NCI-H2171 treated with DMSO at 0.1 percent for 48 hours (cell line): ENCODE data around the gene NCKAP5.

Source experiments
- DNase-seq: peaks from one replicate; lab custom pipeline; 2025; lab: John Stamatoyannopoulos, UW

Gene NCKAP5

DNA sequence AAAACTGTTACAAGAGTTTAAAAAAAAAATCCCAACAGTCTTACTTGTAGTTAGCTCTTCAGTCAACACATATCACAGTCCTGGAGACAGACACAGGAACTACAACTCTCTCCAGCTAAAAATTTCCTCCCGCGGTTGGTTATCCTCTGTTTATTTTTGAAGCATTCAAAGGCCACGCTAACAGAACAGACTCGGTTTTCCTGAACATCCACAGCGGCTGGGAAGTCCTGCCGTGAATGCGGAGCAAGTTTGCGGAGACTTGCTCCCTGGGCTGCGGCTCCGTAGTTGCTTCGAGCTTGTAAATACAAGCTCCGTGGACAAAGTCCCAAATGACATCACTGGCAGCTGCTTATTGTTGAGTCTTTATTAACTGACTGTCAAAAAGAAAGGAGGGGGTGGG, at the start of gene NCKAP5:
Gene NCKAP5 (minus strand): TSS at position 292 of the 400 bp plus-strand sequence. CDS start 50,937 bp downstream, outside the sequence.
- DNase-seq = no peak

DNA sequence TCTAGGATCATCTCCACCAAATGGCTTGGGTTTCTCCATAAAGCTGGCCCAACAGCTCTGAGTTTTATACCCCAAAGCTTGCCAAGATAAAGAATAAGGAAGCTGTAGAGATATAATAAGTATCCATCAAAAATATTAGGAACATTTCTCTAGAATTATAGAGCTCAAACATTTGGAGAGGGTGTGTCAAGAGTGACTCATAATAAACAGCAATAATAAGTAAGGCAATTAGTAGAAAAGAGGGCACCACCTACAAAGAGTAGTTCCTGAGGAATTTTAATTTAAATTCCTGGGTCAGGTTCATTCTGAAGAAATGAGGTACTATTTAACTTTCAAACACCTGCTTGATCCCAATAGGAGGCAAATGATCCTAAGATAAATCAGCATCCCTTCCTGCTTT, 41.4 kb upstream of the NCKAP5 start:
- DNase-seq = no peak

DNA sequence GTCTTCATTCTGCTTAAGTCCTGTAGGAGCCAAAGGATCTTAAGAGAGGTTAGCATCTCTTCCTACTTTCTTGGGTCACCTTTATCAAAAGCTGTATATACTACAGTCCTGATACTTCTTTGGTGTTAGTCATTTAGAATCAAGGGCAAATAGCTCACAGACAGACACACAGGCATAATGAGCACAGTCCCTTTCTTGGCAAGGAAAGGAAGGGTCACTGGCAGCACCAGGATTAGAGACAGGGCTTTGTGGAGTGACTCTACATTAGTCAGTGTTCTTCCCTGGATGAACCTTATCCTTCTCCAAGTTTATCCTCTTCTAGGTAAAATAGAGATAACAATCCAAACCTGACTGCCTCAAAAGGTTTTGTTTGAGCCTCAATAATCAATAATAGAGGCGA, 40.0 kb upstream of the NCKAP5 start:
- DNase-seq = no peak

DNA sequence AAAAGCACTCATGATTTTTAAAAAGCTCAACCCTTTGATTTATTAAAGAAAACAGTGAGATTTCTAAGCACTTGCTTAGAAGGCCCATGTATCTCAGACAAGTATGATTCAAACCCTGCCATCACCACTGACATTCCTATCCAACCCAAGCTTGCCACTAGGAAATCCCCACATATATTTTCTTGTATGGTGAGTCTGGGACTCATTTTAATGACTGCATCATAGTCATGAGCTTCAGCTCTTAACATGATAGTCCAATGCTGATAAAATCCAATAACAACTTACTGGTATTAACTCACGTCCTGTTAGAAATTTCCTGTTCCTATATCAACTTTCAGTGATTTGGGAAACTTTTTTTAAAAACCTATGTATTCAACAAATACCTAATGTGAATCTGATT, 39.4 kb upstream of the NCKAP5 start:
- DNase-seq = no peak

DNA sequence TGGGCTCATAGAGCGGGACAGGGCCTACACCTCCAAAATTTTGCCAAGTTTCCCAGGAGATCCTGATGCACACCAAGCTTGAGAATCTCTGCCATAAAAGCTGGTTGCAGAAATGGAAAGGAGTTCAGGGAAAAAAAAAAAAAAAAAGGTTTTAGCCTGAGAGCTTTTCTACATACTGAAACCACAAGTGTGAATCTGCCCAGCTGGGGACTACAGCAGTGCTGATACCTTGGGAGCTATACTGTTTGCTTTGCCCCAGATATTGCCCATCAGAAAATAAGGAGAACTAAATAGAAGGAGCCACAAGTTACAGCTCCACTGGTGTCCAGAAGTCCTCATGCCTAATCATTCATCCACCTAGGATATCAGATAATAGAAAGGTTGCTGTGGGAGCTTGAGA, 38.4 kb upstream of the NCKAP5 start:
- no peak for DNase-seq

DNA sequence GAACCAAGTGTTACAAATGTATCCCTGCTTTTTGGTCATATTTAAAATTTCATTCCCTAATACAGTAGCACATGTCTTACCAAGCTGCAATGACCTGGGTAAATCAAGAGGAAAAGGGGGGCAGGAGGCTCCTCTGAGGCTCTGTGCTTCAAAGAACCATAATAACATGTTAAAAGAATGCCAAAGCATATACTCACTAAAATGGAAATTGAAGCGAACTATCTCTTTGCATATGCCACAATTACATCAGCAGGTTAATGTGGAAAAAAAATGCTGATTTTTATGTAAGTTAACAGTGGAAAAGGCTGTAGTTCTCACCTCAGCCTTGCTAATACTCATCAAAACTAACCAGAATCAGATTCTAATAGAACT, 37.5 kb upstream of the NCKAP5 start:
- DNase-seq = no peak

DNA sequence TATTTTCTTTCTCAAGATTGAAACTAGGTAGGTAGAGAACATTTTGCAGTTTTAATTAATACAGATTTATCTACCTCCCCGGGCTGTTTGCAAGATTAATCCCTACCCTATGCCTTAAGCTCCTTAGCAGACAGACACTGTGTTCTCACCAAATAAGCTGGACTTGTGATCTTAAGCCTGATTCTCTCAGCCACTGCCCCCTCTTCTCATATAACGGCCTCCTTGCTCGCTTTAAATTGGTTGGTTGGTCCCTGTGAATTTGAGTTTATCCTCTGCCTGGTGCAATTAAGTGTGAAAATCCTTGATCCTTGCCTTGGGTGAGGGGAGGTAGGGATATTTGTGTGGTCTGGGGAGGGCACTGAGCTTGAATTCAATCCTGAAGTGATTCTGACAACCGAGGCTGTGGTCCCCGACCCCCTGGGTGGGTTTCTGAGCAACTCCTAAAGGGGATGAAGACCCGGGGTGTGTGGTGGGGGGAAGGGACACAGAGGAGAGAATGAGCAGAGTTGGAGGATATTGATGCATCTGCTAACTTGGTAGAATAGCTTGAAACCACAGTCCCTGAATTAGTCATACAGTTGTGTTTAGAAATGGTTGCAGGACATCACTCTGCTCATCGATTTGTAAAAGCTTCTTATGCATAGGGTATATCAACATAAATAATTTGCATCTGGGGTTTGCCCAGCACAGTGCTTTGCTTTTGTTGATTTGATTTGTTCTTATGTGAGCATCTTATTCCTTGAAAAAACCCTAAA, 36.9 kb upstream of the NCKAP5 start:
- no peak for DNase-seq

DNA sequence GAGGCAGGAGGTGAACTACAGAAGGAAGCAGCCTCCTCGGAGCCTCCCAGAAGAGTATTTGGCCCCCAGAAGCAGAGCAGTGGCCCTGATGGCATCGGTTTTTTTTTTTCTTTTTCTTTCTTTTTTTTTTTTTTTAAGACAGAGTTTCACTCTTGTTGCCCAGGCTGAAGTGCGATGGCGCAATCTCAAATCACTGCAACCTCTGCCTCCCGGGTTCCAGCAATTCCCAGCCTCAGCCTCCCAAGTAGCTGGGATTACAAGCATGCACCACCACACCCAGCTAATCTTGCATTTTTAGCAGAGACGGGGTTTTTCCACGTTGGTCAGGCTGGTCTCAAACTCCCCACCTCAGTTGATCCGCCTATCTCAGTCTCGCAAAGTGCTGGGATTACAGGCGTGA, 34.8 kb upstream of the NCKAP5 start:
- DNase-seq = no peak

DNA sequence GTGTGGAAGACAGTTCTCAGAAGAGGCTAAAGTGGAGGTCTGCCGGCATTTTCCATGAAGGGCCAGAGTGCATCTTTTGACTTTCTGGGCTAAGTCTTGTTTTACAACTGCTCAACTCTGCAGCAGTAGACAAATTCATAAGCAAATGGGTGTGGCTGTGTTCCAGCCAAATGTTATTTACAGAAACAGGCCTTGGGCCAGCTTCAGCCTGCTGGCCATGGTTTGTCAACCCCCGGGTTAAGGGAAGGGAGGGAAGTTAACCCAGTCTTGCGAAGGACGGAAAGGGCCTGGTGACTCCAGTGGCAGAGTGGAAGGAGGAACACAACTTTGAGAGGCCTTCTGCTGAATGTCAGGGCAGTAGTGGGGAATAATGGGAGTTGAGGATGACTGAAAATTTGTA, 34.3 kb upstream of the NCKAP5 start:
- no peak for DNase-seq

DNA sequence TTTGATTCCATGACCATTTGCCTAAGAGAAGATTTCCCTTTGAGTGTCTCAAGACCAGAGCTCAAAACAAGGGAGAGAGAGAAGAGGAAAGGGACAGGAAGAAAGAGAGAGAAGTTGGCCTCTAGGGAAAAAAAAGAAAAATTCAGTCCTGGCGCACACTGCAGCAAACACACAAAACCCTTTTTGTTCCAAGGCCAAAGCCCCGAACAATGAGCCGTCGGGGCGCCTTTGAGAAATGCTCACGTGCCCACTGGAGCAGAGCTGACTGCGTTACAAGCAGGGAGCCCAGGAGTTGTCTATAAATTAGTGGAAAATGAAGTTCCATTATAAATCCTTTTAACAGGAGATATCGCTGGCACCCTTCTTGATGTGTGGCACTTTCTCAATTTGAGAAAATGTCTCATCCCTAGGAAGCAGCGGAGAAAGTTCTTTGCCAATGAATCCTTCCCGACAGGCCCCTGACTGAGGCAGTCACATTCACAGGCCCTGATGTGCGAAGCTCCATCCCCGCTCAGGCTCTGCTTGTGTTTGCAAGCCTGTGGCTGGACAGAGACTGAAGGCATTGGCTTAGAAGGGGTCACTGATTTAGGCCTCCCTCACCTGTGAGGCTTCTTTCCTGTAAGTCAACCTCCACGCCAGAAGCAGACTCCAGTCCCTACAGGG, 32.1 kb upstream of the NCKAP5 start:
- no peak for DNase-seq

DNA sequence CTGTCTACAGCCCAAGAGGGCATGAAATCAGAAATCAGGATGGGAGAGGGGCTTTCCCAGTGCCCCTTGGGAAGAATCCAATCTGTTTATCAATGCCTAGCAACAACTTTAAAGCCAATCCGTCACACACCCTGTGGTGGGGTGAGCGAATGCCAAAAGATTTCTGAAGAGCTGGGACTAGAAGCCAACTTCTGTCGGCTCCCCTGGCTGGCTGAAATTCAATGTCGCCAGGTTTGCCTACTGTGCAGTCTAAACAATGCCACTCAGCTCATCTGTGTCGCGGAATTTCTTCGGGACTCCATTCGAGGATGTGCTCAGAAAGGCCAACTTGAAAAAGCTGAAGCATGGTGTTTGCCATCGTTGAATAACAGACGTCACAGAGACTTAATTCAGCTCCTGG, 31.5 kb upstream of the NCKAP5 start:
- no peak for DNase-seq

DNA sequence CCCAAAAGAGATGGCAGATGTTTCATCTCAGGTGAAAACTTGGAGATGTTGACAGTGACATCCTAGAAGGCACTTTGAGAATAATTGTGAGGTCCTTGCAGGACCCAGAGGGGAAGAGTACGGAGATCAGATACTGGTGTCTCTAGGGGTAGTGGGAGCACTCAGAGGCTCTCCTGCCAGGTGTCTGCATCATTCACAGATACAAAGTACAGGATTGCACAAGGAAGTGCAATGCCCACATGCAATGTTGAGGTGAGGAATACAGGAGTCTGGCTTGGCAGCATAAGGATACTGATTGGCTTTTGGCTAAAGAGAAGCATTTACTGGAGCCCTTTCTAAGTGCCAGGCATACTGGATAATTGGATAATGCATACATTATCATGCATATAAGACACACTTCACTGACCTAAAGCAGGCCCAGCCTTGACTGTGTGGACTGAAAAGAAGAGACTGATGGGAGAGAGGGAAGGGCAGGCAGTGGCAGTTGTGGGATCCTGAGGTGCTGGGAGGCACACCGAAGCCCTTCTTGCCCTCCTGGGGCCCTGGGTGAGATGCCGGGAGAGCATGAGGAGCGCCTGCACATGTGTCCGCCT, 31.0 kb upstream of the NCKAP5 start:
- no peak for DNase-seq

DNA sequence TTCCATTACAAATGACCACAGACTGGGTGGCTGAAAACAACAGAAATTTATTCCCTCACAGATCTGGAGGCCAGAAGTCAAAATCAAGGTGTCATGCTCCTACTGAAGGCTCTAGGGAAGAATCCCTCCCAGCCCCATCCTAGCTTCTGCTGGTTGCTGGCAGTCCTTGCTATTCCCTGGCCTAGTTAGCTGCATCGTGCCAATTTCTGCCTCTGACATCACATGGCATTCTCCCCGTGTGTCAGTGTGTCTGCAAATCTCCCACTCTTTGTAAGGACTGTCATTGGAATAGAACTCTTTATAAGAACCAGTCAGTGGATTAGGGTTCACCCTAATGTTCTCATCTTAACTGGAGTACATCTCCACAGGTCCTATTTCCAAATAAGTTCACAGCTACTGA, 30.5 kb upstream of the NCKAP5 start:
- no peak for DNase-seq

DNA sequence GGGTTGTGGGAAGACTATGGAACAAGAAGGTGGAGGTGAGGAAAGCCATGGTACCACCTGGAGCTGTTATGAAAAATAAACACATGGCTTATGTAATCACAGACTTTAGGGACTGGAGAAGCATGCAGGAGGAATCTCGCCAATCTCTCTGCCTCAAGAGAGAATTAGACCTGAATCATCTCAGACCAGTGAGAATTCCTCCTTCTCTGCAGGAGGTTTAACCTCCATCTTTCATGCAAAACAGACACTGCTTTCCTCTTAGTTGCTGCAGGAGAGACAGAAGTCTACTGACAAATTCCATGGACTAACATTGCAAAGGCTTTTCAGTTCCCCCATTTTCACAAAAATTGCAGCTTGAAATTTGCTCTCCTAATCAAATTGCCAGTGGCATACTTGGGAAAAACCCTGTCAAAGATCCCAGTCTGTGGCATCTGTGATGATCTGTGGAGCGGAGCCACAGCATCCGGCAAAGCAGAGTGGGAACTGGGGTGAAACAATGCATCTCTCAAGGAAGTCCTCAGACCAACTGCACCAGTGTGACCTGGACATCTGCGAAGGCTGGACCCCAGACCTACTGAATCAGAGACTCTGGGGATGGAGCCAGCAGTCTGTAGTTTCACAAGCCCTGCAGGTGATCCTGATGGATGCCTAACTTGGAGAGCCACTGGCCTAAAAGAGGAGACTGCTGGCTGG, 28.6 kb upstream of the NCKAP5 start:
- no peak for DNase-seq

DNA sequence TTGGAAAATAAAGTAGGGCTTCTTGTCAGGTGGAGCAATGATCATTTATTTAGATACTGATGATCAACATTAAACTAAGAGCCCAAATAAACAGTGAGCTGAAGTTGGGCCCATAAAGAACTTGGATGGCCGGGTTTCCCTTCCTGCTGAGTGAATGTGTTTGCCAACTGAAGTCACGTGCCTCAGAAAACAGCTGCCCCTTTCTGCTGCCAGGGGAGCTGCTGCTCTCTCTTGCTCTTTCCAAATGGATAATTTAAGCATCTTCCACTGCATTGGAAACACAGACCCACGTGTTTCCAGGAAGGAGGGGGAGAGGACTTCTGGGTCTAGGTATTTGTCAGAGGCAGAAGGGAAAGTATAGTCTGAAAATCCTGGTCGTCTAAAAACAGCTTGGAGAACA, 22.9 kb upstream of the NCKAP5 start:
- peak; percentile 42 for DNase-seq

DNA sequence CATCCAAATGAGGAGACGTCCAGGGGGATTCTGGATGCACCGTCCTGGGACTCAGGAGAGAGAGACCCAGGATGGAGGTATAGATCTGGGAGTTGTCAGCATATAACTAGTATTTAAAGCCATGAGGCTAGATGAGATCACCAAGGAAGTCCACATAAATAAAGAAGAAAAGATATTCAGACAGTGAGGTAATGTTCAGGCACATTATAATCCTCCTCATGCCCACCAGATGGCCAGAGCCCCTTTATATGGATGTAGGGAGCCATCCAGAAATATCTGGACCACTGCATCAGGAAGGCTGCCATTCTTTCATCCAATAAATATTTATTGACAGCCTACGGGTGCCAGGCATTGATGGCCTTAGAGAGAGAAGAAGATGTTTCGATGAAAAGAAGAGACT, 21.2 kb upstream of the NCKAP5 start:
- DNase-seq = no peak

DNA sequence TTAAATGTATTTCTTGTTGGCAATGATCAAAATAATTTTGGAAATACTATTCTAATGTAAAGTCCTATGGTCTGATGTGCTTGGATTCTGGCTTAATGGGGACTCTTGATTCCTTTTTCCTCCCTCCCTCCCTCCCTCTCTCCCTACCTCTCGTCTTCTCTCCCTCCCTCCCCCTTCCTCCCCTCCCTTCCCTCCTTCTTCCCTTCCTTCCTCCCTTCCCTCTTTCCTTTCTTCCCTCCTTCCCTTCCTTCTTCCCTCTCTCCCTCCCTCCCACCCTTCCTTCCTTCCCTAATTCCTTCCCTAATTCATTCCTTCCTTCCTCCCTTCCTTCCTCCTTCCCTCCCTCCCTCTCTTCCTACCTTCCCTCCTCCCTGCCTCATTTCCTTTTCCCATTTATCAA, 19.9 kb upstream of the NCKAP5 start:
- no peak for DNase-seq

DNA sequence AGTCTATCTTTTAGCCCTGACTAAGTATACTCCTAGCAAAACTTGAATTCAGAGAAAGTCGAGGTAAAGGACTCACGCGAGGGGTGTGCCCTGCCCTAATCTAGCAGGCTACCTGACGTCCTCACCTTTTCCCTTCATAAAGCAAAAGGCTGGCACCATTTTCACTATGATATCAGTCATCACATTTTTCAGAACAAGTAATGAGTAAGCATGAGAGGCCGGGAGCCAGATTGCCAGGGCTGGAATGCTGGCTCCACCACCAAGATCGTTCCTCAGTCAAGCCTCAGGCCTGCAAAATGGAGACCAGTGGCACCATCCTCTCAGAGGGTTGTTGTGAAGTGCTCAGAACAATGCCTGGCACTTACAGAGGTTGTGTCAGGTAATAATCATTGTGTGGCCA, 18.7 kb upstream of the NCKAP5 start:
- no peak for DNase-seq

DNA sequence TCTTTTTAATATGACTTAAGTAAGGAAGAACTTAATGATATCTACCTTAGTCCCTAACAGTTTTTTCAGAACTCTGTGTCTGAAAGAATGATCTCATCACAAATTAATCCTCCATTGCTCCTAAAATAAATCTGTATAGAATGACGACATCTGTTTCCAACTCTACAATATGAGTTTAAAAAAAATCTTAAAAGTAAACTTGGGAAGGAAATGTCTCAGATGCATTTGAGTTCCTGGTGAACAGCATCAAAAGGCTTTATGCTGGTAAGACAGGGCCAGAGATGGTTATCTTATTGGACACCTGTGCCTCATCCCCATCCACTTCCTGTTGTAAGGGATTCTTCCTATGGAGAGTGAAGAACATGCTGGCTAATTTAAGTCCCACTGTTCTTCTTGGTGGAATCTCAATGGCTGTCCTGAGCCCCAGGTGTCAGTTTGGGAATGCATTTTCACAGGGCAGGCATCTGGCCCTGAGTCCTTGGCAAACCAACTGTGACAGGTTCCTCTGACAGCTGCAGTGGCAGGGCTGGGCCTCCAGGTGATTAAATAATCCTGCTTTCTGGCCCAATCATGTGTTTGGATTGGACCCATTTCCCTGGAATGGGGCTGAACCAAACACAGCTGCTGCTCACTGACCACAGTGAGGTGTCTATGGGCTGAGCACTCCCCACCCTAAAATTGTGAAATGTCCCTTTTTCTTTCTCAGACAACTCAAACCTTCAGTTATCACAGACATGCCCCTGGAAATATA, 12.9 kb upstream of the NCKAP5 start:
- DNase-seq = no peak

DNA sequence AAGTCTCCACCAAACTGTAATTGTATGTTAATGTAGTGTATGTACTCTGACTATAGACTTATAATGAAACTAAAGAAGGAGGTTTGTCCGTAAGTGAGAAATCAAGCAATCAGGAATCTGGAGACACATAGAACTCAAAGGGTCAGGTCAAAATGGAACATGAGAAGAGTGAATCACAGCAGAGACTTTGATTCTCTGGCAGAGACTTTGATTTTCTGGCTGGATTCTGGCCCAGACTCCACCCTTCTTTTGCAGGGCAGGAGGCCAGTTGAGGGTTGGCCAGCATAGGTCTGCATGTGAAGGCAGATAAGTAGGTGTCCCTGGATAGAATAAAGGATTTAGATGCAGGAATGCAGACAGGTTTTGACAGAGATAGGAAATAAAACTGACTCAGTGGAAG, 11.0 kb upstream of the NCKAP5 start:
- DNase-seq = no peak

DNA sequence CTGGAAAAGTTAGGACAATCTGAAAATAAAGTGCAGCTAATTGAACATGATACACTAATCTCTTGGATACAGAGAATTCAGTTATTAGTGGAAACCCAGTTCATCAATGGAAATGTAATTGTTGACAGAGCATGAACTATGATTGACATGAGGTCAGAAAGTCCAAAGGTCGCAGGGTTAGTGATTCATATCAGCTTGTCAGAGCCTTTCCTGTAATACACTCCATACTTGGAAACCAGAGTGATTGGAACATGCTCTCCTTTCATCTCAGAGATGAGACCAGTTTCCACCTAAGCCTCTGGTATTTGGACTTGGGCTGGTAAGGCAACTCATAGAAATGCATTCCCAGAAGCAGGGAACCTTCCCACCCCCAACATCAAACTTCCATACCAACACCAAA, 8.5 kb upstream of the NCKAP5 start:
- no peak for DNase-seq

DNA sequence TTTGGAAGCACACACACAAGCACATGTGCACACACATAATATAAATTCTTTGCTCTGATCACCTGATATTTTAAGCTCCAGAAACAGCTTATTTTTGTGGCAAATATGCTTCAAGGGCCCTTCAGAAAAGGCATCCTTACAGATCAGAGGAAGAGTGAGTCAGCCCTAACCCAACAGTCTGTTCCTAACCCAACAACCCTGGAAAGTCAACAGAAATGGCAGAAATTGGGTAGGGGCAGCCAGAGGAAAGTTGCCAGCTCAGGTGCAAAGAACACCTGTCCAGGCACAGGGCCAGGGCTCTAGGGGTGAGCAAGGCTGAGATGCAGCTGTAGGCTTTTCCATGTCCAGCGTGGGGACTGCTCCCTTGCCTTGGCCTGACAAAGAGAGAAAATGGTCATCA, 6.4 kb upstream of the NCKAP5 start:
- DNase-seq = no peak
